Endothelial cell of umbilical vein (primary cell): ENCODE results near the gene LIMS4. TPM values are rescaled to one million over a fixed set of nuclear protein-coding genes. Genes with fewer than 3 reads are reported as not detected.
A peak's percentile ranks its signal among the peaks of the same experiment; 100 is the strongest.
"Not testable (repeated sequence)": the region's sequence is repeated elsewhere in the genome, so short reads cannot be mapped to it uniquely, and the experiment has no call there.

Source experiments
- BruUV-seq: library from RNA; stranded (reverse); fragments of 400-500 nt; replicated peaks from 2 replicates; lab custom pipeline; 2021; lab: Mats Ljungman, UMichigan
- CTCF ChIA-PET: fragments of 300-600, 350-600 bp; sonication (Branson Sonifier 250); formaldehyde crosslinking; loops from one replicate; lab custom pipeline; 2021; ENCODE audit warnings: antibody characterized with exemption, inconsistent platforms; lab: Charles Lee
- POLR2A ChIA-PET: fragments of 300-600, 350-600 bp; sonication (Branson Sonifier 250); formaldehyde crosslinking; loops from one replicate; lab custom pipeline; 2021; ENCODE audit warnings: antibody characterized with exemption, inconsistent platforms; lab: Charles Lee
- DNase-seq: peaks from one replicate; pipeline ENCODE4 v3.0.0-alpha.2; 2011; ENCODE audit warnings: low read depth, low spot score
- FAIRE-seq: peaks from 2 replicates; lab custom pipeline; 2011; peaks lifted over from hg19 to GRCh38; lab: Jason Lieb, UNC
- H2AFZ ChIP-seq: 2 replicates; pipeline ENCODE4 v1.6.0; 2012; ENCODE audit warnings: low read depth, low read length, control low read depth, inconsistent platforms
- H3K27ac ChIP-seq: 2 replicates; pipeline ENCODE4 v1.5.1; 2011; ENCODE audit warnings: low read depth, mild to moderate bottlenecking, control low read depth, low read length, moderate library complexity; ENCODE audit not compliant: insufficient read depth
- H3K27me3 ChIP-seq, 2 experiments: 2 replicates each; pipeline versions ENCODE4 v1.6.0 to v1.6.1; 2011; ENCODE audit warnings: low read length in 2 of 2, mixed read lengths in 1 of 2; ENCODE audit not compliant: control insufficient read depth in 2 of 2, insufficient read depth in 2 of 2
- H3K36me3 ChIP-seq, 2 experiments: 2 replicates in 1 of 2; 3 replicates in 1 of 2; pipeline ENCODE4 v1.5.1; 2011; ENCODE audit warnings: low read length in 2 of 2, mild to moderate bottlenecking in 1 of 2, moderate library complexity in 1 of 2; ENCODE audit not compliant: control insufficient read depth in 2 of 2, insufficient read depth in 2 of 2; ENCODE audit errors: extremely low read depth in 1 of 2
- H3K4me1 ChIP-seq: 3 replicates; pipeline ENCODE4 v1.5.1; 2011; ENCODE audit warnings: mild to moderate bottlenecking, low read length; ENCODE audit not compliant: control insufficient read depth, insufficient read depth; ENCODE audit errors: extremely low read depth
- H3K4me2 ChIP-seq: 2 replicates; pipeline ENCODE4 v1.6.1; 2011; ENCODE audit warnings: low read length, control low read depth, mixed read lengths; ENCODE audit not compliant: insufficient read depth
- H3K4me3 ChIP-seq, 3 experiments: fragments of 200-600 bp in 1 of 3; sonication (generic), shearing (Covaris generic) in 1 of 3; replicated peaks in 1 of 3; 2 replicates each; pipeline ENCODE4 v1.5.1; 2011 to 2016; ENCODE audit warnings: control low read depth in 3 of 3, low read length in 3 of 3, mild to moderate bottlenecking in 2 of 3, inconsistent platforms in 1 of 3, low read depth in 1 of 3, moderate library complexity in 1 of 3; ENCODE audit not compliant: insufficient read depth in 1 of 3
- H3K79me2 ChIP-seq: 2 replicates; pipeline ENCODE4 v1.6.0; 2012; ENCODE audit warnings: low read length, inconsistent platforms; ENCODE audit not compliant: control insufficient read depth, insufficient read depth
- H3K9ac ChIP-seq: replicated peaks from 2 replicates; pipeline ENCODE3; 2011; ENCODE audit warnings: low read length, control low read depth; ENCODE audit not compliant: insufficient read depth; ENCODE audit errors: extremely low read depth
- H3K9me1 ChIP-seq: replicated peaks from 3 replicates; pipeline ENCODE4 v1.6.0; 2011; ENCODE audit warnings: mild to moderate bottlenecking, low read length; ENCODE audit not compliant: control insufficient read depth, insufficient read depth; ENCODE audit errors: extremely low read depth
- H3K9me3 ChIP-seq: replicated peaks from 2 replicates; pipeline ENCODE4 v1.5.1; 2012; ENCODE audit warnings: low read length, inconsistent platforms; ENCODE audit not compliant: control insufficient read depth, insufficient read depth
- H4K20me1 ChIP-seq: replicated peaks from 2 replicates; pipeline ENCODE3; 2011; ENCODE audit warnings: mild to moderate bottlenecking, low read length; ENCODE audit not compliant: control insufficient read depth, insufficient read depth; ENCODE audit errors: extremely low read depth
- dilution Hi-C: fragments of 300-500 bp; cut with MboI; formaldehyde crosslinking; loops from one replicate; pipeline ENCODE4 v1.15.0; 2019; ENCODE audit warnings: low sequenced_read_pairs; ENCODE audit not compliant: extremely low pct_ligation_motif_present
- intact Hi-C: fragments of 100-400 bp; cut with micrococcal nuclease; formaldehyde crosslinking; loops from one replicate; pipeline ENCODE4 v1.10.0; 2022
- polyA plus RNA-seq, 4 experiments: library from polyadenylated mRNA; depleted of rRNA in 3 of 4; stranded (reverse) in 3 of 4; unstranded in 1 of 4; fragments of >200 nt; gene quantifications; 2 replicates each; pipeline versions ENCODE4 v1.2.1 to v1.2.3, GENCODE V29; 2011 to 2012; ENCODE audit warnings: missing spikeins in 1 of 4
- small RNA-seq: library from RNA; depleted of rRNA; stranded (forward); fragments of <200 nt; gene quantifications from one replicate; pipeline ENCODE3, GENCODE V24; 2012; ENCODE audit warnings: low replicate concordance, low read depth; ENCODE audit not compliant: insufficient read depth, insufficient read length
- total RNA-seq: library from RNA; stranded (reverse); gene quantifications from 2 replicates; pipeline ENCODE4 v1.2.3, GENCODE V29; 2021

Gene LIMS4
- total and polyA plus RNA-seq, 2 donors (not counting 3 experiments of a cell fraction or from before 2014, with no cell fraction given): 14.4 to 28.8 TPM

DNA sequence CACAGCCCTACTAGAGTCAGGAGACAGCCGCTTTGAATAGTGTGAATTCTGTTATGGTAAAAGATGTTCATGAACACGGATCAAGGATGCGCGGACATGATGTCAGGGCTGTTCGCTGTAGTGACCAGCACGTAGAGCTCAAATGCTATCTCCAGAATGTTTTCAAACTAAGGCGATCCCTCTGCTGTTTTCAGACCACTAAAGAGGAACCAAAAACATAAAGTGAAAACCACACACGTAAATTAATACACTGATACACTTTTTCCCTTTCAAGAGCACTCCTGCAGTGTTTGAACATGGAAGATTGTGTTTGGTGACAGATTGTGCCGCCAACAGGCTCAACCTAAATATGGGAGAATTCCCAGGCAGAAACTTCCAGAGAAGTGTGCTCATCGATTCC, 73.2 kb downstream of the LIMS4 start:
- DNase-seq, H2AFZ ChIP-seq, H3K4me1 ChIP-seq, H3K79me2 ChIP-seq, FAIRE-seq, POLR2A ChIA-PET, CTCF ChIA-PET, H3K27ac ChIP-seq, H4K20me1 ChIP-seq, H3K27me3 ChIP-seq, H3K9ac ChIP-seq, H3K36me3 ChIP-seq, H3K9me3 ChIP-seq, intact Hi-C loops, H3K9me1 ChIP-seq, H3K4me3 ChIP-seq, H3K4me2 ChIP-seq, dilution Hi-C loops: not testable (repeated sequence)
- TSS peak; percentile 8 for BruUV-seq

DNA sequence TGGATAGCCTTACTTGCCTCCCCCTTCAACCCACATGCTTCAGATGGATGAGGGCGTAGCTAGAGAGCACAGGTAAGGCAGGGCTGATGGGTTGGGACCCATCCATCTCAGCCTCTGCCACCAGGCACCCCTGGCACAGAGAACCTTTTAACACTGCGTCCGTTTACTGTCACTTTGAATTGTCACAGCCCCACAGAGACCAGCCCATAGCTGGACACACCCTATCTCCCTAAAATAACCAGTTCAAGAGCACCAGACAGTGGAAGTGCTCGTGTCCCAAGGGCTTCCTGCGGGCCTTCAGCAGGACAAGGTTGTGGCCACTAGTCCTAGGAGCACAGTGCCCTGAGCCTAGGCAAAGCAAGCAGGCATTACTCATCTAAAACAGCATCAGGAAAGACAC, 76.6 kb downstream of the LIMS4 start:
- H3K9me1 ChIP-seq, H3K27me3 ChIP-seq, FAIRE-seq, BruUV-seq, H3K9me3 ChIP-seq, H3K4me3 ChIP-seq, POLR2A ChIA-PET, H3K79me2 ChIP-seq, H3K36me3 ChIP-seq, H2AFZ ChIP-seq, CTCF ChIA-PET, dilution Hi-C loops, H3K27ac ChIP-seq, H3K4me2 ChIP-seq, intact Hi-C loops, H3K4me1 ChIP-seq, H4K20me1 ChIP-seq, H3K9ac ChIP-seq, DNase-seq: not testable (repeated sequence)

Small RNA genes lying within 50 kb of the gene (small RNA-seq; reads per million reads assigned to genes)
- not detected for gene AC108938.1

Other genes with a start within 250 kb of the LIMS4 start
- 21.0 and 25.4 TPM in 2 replicates for gene RGPD6, start 104.4 kb upstream of the LIMS4 start, total RNA-seq
- 5.1 and 6.0 TPM in 2 replicates for gene RGPD6, start 104.4 kb upstream of the LIMS4 start, polyA plus RNA-seq
- 54.1 and 66.4 TPM in 2 replicates for gene BUB1, start 205.2 kb upstream of the LIMS4 start, total RNA-seq
- gene BUB1, start 205.2 kb upstream of the LIMS4 start, polyA plus RNA-seq: 11.5 and 16.1 TPM in 2 replicates